Fibroblast of skin of back (primary cell): ENCODE measurements around the gene C2orf76.
"Not testable (repeated sequence)": the region's sequence is repeated elsewhere in the genome, so short reads cannot be mapped to it uniquely, and the experiment has no call there.

ENCODE experiments used
- DNase-seq: peaks from one replicate; pipeline ENCODE4 v3.0.0-alpha.2; 2013

Gene C2orf76

GRCh38 chr2:119377294-119377992 lies 10.8 kb upstream of the C2orf76 start:
- DNase-seq = no peak

DNA sequence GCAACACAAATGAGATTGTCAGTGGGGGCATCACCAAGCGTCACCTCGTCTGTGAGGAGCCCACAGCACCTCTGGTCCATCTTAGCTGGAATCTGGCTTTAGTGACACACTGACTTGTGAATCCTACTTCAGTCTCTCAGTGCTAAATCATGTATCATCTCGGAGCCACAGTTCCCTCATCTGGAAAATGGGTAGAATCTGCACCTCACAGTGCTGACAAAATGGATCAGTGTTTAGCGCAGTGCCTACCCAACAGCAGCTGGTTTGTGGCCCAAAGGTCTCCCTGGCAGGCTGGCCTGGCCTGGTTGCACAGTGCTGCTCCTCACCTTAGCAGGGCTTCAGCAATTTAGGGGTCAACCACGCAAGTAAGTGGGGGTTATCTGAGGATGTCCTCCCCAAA lies 10.2 kb upstream of the C2orf76 start:
- DNase-seq = no peak

- not testable (repeated sequence) for DNase-seq
These were observed 9.8 kb upstream of the C2orf76 start for GRCh38 chr2:119376406-119376805.

- not testable (repeated sequence) for DNase-seq
These were observed 7.5 kb upstream of the C2orf76 start for GRCh38 chr2:119373907-119374745.

DNA sequence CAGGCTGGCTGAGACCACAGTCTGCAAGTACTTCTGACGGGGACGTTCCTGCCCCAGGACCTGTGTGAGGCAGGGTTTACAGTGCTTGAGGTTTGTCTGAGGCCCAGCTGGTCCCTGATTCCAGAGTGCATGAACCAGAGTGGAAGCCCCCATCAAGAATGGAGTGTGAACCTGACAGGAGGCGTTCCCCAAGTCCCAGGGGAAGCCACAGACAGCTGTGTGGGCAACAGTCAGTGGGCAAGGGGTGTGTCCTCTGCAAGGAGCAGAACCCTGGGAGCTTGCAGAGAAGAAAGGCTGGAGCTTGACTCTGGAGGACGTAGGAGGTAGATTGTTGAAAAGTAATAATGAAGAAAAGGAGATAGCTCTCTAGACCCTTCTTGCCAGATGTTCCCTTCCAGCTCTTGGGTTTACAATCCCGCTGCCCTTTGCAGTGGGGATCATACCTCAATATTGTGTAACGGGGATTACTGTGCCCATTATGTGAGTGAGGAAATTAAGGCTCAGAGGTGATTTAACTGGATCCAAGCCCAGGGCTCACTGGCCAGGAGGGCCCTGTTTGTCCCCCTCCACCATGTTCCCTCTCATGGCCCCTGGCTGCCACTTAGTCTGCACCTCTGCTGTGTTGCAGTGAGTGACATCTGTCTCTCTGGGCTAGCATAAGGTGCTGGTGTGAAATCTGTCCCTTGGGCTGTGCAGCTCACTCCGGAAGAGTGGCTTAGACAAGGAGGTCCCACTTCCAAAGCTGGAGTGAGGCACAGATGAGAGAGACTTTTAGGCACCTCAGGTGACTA lies 6.3 kb upstream of the C2orf76 start:
- DNase-seq = no peak

- DNase-seq = no peak
These were observed 4.5 kb upstream of the C2orf76 start for GRCh38 chr2:119371111-119371510.

GRCh38 chr2:119369845-119370244 lies 3.2 kb upstream of the C2orf76 start:
- DNase-seq = no peak

DNA sequence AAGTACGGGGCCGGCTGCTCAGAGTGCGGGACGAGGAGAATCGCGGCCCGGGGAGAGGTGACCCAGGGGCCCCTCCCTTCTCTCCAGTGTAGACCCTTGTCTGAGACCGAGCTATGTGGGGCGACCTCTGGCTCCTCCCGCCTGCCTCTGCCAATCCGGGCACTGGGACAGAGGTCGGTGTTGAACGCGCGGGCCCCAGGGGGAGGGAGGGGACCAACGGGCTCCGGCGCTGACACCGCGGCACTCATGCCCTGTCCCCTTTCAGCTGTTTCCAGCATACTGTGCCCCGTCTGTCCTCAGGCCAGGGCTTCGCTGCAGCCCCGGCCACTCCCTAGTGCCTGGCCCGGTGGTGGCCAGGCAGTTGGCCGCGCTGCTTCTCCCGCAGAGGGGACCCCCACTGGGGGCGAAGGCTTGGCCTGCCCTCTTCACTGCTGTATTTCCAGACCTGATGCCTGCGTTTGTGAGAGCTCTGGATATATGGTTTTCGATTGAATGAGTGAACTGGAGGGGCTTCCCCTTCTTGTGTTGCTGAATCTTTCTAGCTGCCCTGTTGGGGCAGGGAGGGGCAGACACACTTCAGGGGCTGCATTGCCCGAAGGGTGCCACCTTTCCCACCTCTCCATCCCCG lies 952 bp upstream of the C2orf76 start:
- DNase-seq = peak; percentile 35

DNA sequence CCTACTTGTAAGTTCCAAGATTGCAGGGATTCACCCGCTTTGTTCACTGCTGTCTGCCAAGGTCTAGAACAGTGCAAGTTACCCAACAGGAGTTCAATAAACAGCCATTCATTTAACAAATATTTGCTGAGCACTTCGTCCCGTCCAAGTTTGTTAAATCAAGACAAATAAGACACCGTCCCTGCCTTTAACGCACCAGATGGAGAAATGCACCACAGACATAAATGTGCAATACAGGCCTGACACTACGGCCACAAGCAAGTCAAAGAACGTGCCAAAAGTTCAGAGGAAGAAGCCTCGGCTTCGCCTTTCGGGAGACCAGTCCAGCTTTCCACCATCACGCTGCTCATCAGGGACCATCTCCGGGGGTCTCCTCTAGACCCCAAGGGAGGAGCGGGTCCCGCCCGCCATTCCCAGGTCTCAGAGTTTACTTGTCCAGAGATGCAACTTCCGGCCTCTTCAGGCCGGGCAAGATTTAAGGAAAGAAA lies 429 bp downstream of the C2orf76 start:
- DNase-seq = no peak

DNA sequence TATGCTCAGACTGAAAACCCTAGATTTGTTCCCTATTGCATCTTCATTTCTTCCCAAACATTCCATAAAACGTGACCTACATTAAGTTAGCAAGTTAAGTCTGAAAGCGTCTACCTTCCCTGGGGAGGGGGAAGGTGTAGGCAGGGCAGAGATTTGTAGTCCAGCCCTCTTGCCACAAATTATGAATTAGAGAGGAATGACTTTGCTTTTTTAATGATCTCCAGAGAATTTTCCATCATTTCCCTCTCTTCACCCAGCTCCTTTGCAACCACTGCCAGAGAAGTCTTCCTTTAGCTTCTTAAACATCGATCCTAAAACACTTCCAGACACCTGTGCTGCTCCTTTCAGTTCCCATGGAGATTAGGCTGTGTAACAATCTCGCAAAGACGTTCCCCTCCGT lies 1.2 kb downstream of the C2orf76 start:
- no peak for DNase-seq

DNA sequence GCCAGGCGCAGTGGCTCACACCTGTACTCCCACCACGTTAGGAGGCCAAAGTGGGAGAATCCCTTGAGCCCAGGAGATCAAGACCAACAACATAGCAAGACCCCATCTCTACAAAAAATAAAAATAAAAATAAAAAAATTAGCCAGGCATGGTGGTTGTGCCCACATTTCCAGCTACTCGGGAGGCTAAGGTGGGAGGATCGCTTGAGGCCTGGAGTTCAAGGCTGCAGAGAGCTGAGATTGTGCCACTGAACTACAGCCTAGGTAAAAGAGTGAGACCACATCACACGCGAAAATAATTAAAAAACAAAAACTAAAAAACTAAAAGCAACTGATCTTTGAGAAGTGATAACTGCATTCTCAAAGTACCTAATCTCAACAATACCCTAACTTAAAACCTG lies 1.8 kb downstream of the C2orf76 start:
- DNase-seq = no peak

- no peak for DNase-seq
These were observed 6.1 kb downstream of the C2orf76 start for GRCh38 chr2:119360423-119360966.

DNA sequence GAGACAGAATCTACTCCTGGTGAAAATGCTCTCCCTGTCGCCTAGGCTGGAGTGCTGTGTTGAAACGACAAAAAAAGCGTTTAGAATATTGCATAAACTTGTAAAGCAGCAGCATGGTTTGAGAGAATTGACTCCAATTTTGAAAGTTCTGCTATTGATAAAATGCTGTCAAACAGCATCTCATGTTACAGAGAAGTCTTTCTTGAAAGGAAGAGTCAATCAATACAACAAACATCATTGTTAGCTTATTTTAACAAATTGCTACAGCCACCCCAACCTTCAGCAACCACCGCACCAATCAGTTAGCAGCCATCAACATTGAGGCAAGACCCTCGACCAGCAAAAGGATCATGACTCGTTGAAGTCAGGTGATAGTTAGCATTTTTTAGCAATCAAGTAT lies 6.9 kb downstream of the C2orf76 start:
- DNase-seq = no peak

DNA sequence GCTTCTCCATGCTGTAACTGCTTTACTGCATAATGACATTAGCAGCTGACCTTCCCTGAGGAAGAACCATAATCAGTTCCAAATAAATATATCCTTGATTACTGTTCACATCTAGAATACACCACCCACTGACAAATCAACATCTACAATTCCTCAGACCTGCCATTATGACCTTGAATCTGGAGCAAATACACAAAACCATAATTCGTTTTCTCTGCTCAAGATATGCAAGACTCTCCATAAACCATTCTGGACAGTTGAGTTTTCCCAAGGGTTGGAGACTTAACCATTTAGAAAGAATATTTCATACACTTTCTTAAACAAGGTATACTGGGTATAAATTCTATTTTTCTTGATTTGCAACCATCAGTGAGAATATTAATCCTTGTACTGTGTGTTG lies 11.8 kb downstream of the C2orf76 start:
- no peak for DNase-seq

GRCh38 chr2:119352357-119352756 lies 14.3 kb downstream of the C2orf76 start:
- no peak for DNase-seq

GRCh38 chr2:119350311-119350998 lies 16.2 kb downstream of the C2orf76 start:
- no peak for DNase-seq

DNA sequence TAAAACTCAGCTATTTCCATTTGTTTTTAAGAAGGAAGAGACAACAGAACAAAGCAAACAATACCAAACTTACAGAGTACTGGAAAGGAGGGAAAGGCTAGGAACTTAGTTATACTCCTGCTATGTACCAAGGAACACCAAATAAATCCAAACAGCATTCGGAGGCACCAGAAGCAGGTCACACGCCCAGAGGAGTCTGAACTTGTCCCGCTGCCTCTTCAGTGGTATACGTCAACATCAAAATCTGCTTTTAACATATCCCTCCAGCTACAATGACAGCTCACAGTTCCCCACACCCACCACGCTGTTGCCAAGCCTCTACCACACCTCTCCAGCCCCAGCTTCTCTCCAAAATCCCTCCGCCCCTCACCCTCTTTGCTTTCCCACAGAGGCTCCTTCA lies 17.3 kb downstream of the C2orf76 start:
- DNase-seq = no peak

- no peak for DNase-seq
These were observed 24.9 kb downstream of the C2orf76 start for GRCh38 chr2:119341684-119342083.

- no peak for DNase-seq
These were observed 27.1 kb downstream of the C2orf76 start for GRCh38 chr2:119339562-119339923.

- DNase-seq = no peak
These were observed 27.6 kb downstream of the C2orf76 start for GRCh38 chr2:119338826-119339561.

- DNase-seq = no peak
These were observed 28.4 kb downstream of the C2orf76 start for GRCh38 chr2:119338272-119338671.
